GM11168 (cell line): Measurements from ENCODE around the gene PTPRE.

ENCODE experiments used
- in situ Hi-C: fragments of 300-500 bp; cut with MboI; formaldehyde crosslinking; loops from one replicate; pipeline ENCODE4 v1.12.0; 2022; ENCODE audit warnings: low sequenced_read_pairs; ENCODE audit not compliant: unreplicated experiment

The PTPRE gene

GRCh38 chr10:128064970-128065580, 158.2 kb downstream of the PTPRE start:
- in situ Hi-C loops, result no loop called here

GRCh38 chr10:128065881-128066534, 159.1 kb downstream of the PTPRE start:
- in situ Hi-C loops, result no loop called here

- in situ Hi-C loops, result no loop called here
Observed at GRCh38 chr10:128066870-128067382, 160.0 kb downstream of the PTPRE start.

- in situ Hi-C loops, result no loop called here
Observed at GRCh38 chr10:128067691-128068397, 160.9 kb downstream of the PTPRE start.

- in situ Hi-C loops, result no loop called here
Observed at GRCh38 chr10:128068398-128069285, 161.7 kb downstream of the PTPRE start.

- in situ Hi-C loops, result loop anchor here (5.0 to 10.0 kb wide), 2 partner anchors 37 to 75 kb away; no protein-coding TSS in a partner anchor
Observed at GRCh38 chr10:128069351-128070051, 162.6 kb downstream of the PTPRE start.

- in situ Hi-C loops, result loop anchor here (5.0 to 10.0 kb wide), 2 partner anchors 38 to 75 kb away; no protein-coding TSS in a partner anchor
Observed at GRCh38 chr10:128070161-128070560, 163.3 kb downstream of the PTPRE start.

- in situ Hi-C loops, result loop anchor here (5.0 to 10.0 kb wide), 2 partner anchors 39 to 74 kb away; no protein-coding TSS in a partner anchor
Observed at GRCh38 chr10:128070721-128071416, 164.0 kb downstream of the PTPRE start.

- in situ Hi-C loops, result loop anchor here (5.0 to 10.0 kb wide), 2 partner anchors 39 to 73 kb away; no protein-coding TSS in a partner anchor
Observed at GRCh38 chr10:128071417-128071782, 164.5 kb downstream of the PTPRE start.

- in situ Hi-C loops, result loop anchor here (5.0 to 10.0 kb wide), 2 partner anchors 40 to 73 kb away; no protein-coding TSS in a partner anchor
Observed at GRCh38 chr10:128072046-128072445, 165.1 kb downstream of the PTPRE start.

GRCh38 chr10:128072941-128073645, 166.2 kb downstream of the PTPRE start:
- in situ Hi-C loops, result loop anchor here (5.0 to 10.0 kb wide), 2 partner anchors 41 to 72 kb away; no protein-coding TSS in a partner anchor

- in situ Hi-C loops, result loop anchor here (5.0 to 10.0 kb wide), 2 partner anchors 42 to 71 kb away; no protein-coding TSS in a partner anchor
Observed at GRCh38 chr10:128073890-128074289, 167.0 kb downstream of the PTPRE start.

- in situ Hi-C loops, result loop anchor here (5.0 to 10.0 kb wide), 2 partner anchors 42 to 70 kb away; no protein-coding TSS in a partner anchor
Observed at GRCh38 chr10:128074589-128074988, 167.7 kb downstream of the PTPRE start.

GRCh38 chr10:128077155-128077875, 170.4 kb downstream of the PTPRE start:
- in situ Hi-C loops, result loop anchor here (10.0 kb wide), 1 partner anchor 67 kb away; no protein-coding TSS in a partner anchor

- in situ Hi-C loops, result loop anchor here (10.0 kb wide), 1 partner anchor 66 kb away; no protein-coding TSS in a partner anchor
Observed at GRCh38 chr10:128078136-128078969, 171.4 kb downstream of the PTPRE start.

- in situ Hi-C loops, result no loop called here
Observed at GRCh38 chr10:128080231-128080630, 173.3 kb downstream of the PTPRE start.
